ENCODE data around the gene APOL4. TPM values are rescaled to one million over a fixed set of nuclear protein-coding genes. Genes with fewer than 3 reads are reported as not detected.
"Not testable (repeated sequence)": the region's sequence is repeated elsewhere in the genome, so short reads cannot be mapped to it uniquely, and the experiment has no call there.

APOL4 gene
- total RNA-seq, 1 donor from 2014 or later: not detected

DNA sequence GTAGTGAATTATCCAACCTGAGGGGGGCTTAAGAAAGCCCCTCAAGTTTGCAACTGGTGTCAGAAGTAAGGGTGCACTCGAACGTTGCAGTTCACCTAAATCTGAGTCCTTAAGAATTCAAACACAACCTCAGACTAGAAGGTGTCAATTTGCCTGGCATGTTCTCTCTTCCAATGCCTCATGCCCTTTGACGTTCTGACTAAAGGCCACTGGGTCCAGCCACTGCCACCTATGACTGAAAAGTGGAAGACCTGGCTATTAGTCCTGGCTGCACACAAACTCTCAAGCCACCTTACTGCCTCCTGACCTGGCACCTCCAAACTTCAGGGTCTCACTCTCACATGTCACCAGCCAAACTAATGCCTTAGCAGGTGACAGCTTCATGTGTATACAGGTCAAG is 8.0 kb downstream of the APOL4 start:
- no peak overlapping the region for H3K4me3 ChIP-seq (ENCODE audit: low read depth, low read length)
- no peak for DNase-seq (ENCODE audit: low read depth)
- TF ChIP-seq CTCF (conservative IDR thresholded peaks at IDR 0.05; ENCODE audit: low read depth, low read length): no peak

GRCh38 chr22:36193171-36193570 is 8.4 kb downstream of the APOL4 start:
- TF ChIP-seq CTCF (conservative IDR thresholded peaks at IDR 0.05; ENCODE audit: low read depth, low read length): no peak
- no peak for DNase-seq (ENCODE audit: low read depth)
- H3K4me3 ChIP-seq (ENCODE audit: low read depth, low read length): no peak overlapping the region

- DNase-seq (ENCODE audit: low read depth): no peak
- no peak overlapping the region for H3K4me3 ChIP-seq (ENCODE audit: low read depth, low read length)
- no peak for TF ChIP-seq CTCF (conservative IDR thresholded peaks at IDR 0.05; ENCODE audit: low read depth, low read length)
These were observed 9.1 kb downstream of the APOL4 start for GRCh38 chr22:36192542-36192941.

DNA sequence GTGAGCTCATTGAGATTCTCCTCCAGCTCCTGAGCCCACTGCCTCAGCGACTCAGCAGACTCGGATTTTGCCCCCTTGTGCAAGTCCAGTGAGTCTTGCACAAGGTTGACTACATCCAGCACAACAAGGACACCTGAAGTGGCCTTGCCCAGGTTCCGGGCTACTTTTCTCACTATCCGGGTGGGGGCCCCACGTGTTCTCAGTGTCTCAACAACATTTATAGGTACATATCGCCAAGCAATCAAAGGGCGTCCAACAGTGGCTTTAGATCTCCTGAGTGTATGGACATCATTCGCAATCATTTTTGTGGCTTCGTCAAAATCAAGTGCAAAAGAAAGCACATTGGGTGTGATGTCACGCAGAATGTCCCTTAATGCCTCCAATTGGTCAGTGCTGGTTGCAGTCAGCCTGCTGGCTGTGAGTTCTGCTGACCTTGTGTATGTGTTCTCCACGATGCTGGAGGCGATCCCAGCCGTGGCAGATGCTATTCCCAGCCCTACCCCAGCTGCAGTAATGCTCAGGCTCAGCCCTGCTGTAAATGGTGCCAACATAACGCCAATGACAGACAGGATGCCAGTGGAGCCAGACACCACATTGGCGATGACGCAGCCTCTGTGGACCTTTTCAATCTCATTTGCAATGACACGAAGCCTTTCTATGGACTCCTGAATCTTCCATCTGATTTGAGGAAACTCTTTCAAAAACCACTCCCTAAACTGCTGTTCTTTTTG is 10.3 kb downstream of the APOL4 start:
- no peak for DNase-seq (ENCODE audit: low read depth)
- TF ChIP-seq CTCF (conservative IDR thresholded peaks at IDR 0.05; ENCODE audit: low read depth, low read length): no peak
- H3K4me3 ChIP-seq (ENCODE audit: low read depth, low read length): no peak overlapping the region

GRCh38 chr22:36187862-36188261 is 13.7 kb downstream of the APOL4 start:
- DNase-seq (ENCODE audit: low read depth); H3K4me3 ChIP-seq (ENCODE audit: low read depth, low read length): not testable (repeated sequence)

DNA sequence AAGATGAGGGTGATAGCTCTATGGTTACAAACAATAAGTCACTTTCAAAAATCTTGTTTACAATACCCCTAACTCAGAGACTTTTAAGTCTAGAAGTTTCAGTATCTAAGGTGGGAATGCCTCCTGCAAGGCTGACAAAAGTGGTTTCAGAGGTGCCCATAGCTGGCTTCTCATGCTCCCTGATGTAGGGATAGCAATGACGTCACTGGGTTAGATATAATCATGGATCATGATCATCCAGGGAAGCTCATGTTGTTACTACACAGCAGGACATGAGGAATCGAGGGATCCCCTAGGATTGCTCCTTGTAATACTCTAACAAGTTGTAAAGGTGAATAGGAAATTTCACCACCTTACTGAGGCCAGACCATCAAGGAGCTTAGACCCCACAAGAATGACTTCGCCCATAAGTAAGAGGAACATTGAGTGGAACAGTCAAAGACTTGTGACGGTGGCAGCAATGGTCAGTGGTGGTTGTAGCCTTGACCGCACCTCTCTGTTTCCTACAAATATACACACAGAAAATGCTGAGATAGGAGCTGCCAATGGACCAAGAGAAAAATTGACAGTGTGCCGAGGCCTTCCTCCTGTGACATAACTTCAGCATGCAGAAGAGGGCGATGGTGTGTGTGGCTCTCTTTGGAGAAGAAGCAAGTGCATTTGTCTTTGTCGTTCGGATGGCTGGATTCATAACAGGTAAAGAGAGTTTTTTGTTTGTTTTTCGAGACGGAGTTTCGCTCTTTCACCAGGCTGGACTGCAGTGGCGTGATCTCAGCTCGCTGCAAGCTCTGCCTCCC is 15.6 kb downstream of the APOL4 start:
- no peak overlapping the region for H3K4me3 ChIP-seq (ENCODE audit: low read depth, low read length)
- DNase-seq (ENCODE audit: low read depth): no peak
- TF ChIP-seq CTCF (conservative IDR thresholded peaks at IDR 0.05; ENCODE audit: low read depth, low read length): no peak

DNA sequence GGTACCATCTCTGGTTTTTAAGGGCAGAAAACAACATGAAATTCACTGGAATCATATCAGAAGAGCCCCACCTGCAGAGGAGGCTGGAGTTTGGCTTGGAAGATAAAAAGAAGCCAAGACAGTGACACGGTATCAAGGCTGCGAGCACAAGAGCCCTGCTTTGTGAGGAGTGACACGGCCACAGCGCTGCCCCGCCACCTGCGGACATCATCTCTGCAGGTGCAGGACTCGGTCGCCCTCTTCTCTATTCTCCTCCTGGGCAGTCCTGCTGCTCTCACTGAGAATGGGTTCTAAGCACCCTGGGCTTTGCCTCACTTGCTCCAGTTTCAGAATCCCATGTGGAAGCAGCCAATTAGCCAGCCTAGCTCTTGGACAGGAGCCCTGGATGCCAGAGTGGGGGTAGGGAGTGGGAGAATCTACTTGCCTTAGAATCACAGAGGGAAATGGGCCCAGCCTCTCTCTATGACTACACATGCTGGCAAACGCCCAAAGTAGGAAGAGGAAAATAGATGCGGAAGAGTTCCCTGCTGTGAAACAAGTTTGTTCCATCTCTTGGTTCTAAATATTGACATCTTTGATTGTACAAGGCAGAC is 17.1 kb downstream of the APOL4 start:
- no peak for TF ChIP-seq CTCF (conservative IDR thresholded peaks at IDR 0.05; ENCODE audit: low read depth, low read length)
- DNase-seq (ENCODE audit: low read depth): no peak
- no peak overlapping the region for H3K4me3 ChIP-seq (ENCODE audit: low read depth, low read length)
